Activated CD4-positive, alpha-beta T cell treated with anti-CD3 and anti-CD28 coated beads for 36 hours (primary cell): ENCODE data around the gene PCNT. TPM values are rescaled to one million over a fixed set of nuclear protein-coding genes. Genes with fewer than 3 reads are reported as not detected.

Source experiments
- ATAC-seq: fragments of 200-7000 bp; cut with Tn5 transposase; one replicate; pipeline ENCODE4 v1.10.0; 2021; ENCODE audit warnings: mild to moderate bottlenecking, moderate library complexity
- CTCF ChIA-PET: fragments of 350-600 bp; sonication (Branson Sonifier 250); formaldehyde crosslinking; loops from one replicate; lab custom pipeline; 2021; ENCODE audit warnings: antibody characterized with exemption; lab: Charles Lee
- POLR2A ChIA-PET: fragments of 350-600 bp; sonication (Branson Sonifier 250); formaldehyde crosslinking; loops from one replicate; lab custom pipeline; 2021; ENCODE audit warnings: antibody characterized with exemption, inconsistent platforms; lab: Charles Lee
- DNase-seq: peaks from one replicate; pipeline ENCODE4 v3.0.0-alpha.2; 2020
- H3K27ac Mint-ChIP-seq: one replicate; pipeline ENCODE4 v1.8.0; 2021; ENCODE audit warnings: mixed read lengths
- H3K27me3 Mint-ChIP-seq: one replicate; pipeline ENCODE4 v1.8.0; 2021; ENCODE audit warnings: mixed read lengths
- H3K36me3 Mint-ChIP-seq: one replicate; pipeline ENCODE4 v1.8.0; 2021; ENCODE audit warnings: low read depth, mixed read lengths
- H3K4me1 Mint-ChIP-seq: one replicate; pipeline ENCODE4 v1.8.0; 2021; ENCODE audit warnings: mixed read lengths
- H3K4me3 Mint-ChIP-seq: one replicate; pipeline ENCODE4 v1.8.0; 2021; ENCODE audit warnings: mild to moderate bottlenecking, moderate library complexity, mixed read lengths
- H3K9me3 Mint-ChIP-seq: one replicate; pipeline ENCODE4 v1.8.0; 2021; ENCODE audit warnings: low read depth, mixed read lengths
- intact Hi-C, 2 experiments: fragments of 100-400 bp; cut with DNase I in 1 of 2; cut with micrococcal nuclease in 1 of 2; formaldehyde crosslinking; loops; one replicate each; pipeline versions ENCODE4 v1.14.2 to v1.15.1; 2022 to 2024; cut with DNase I, micrococcal nuclease
- total RNA-seq, 2 experiments: library from RNA; stranded (reverse); gene quantifications; one replicate each; pipeline ENCODE4 v1.2.3, GENCODE V29; 2021

The PCNT gene
- total RNA-seq, 2 experiments from 2014 or later: 46.5 to 47.7 TPM

- CTCF ChIA-PET: interaction anchor here (0.7 kb wide), 1 partner anchor 97 kb away, joined by 3 read pairs; no protein-coding TSS in a partner anchor
- ATAC-seq: no peak
- Mint-ChIP-seq H3K36me3 (peaks cover 39% of the 10 kb centered on the region), H3K9me3 (no peaks in the 10 kb centered on the region), H3K27me3 (no peaks in the 10 kb centered on the region), H3K4me1 (peaks cover 29% of the 10 kb centered on the region), H3K4me3 (peak overlapping the region; percentile 95), H3K27ac (peak overlapping the region; percentile 94)
- intact Hi-C loops: loop anchor here (2.0 to 10.0 kb wide), 6 partner anchors 36 to 1250 kb away; partner anchors contain the start of genes ADARB1 (in 1 of the 2), DIP2A (in 1 of the 2), LSS (in 1 of the 2) and SLC19A1 (in 1 of the 2)
- DNase-seq: peak; percentile 51
- POLR2A ChIA-PET: interaction anchor here (0.6 to 0.9 kb wide), 3 partner anchors 37 to 93 kb away, joined by 3 to 7 read pairs (median 4); partner anchors contain the start of genes MCM3AP and YBEY
Observed at GRCh38 chr21:46322351-46323226, 1.4 kb upstream of the PCNT start.

GRCh38 chr21:46323227-46323709, 688 bp upstream of the PCNT start:
- POLR2A ChIA-PET: interaction anchor here (0.6 to 0.9 kb wide), 3 partner anchors 38 to 94 kb away, joined by 3 to 7 read pairs (median 4); partner anchors contain the start of genes MCM3AP and YBEY
- Mint-ChIP-seq H3K4me3 (peak overlapping the region; percentile 95), H3K27me3 (no peaks in the 10 kb centered on the region), H3K36me3 (peaks cover 44% of the 10 kb centered on the region), H3K9me3 (no peaks in the 10 kb centered on the region), H3K4me1 (peaks cover 30% of the 10 kb centered on the region), H3K27ac (peak overlapping the region; percentile 94)
- intact Hi-C loops: loop anchor here (2.0 to 10.0 kb wide), 6 partner anchors 36 to 1251 kb away; partner anchors contain the start of genes ADARB1 (in 1 of the 2), DIP2A (in 1 of the 2), LSS (in 1 of the 2) and SLC19A1 (in 1 of the 2)
- CTCF ChIA-PET: interaction anchor here (0.7 kb wide), 1 partner anchor 98 kb away, joined by 3 read pairs; no protein-coding TSS in a partner anchor
- ATAC-seq: no peak
- no peak for DNase-seq

- CTCF ChIA-PET: interaction anchor here (1.6 to 1.8 kb wide), 2 partner anchors 49 to 315 kb away, joined by 4 to 5 read pairs; no protein-coding TSS in a partner anchor
- peak; percentile 79 for ATAC-seq
- H3K27ac Mint-ChIP-seq: peak overlapping the region; percentile 94
- intact Hi-C loops: loop anchor here (1.0 to 10.0 kb wide), 14 partner anchors 38 to 1252 kb away; partner anchors contain the start of genes DIP2A (in 2 of the 2), LSS (in 2 of the 2), ADARB1 (in 1 of the 2) and COL6A1 (in 1 of the 2)
- peak; percentile 94 for DNase-seq
- H3K27me3 Mint-ChIP-seq: no peaks in the 10 kb centered on the region
- H3K4me3 Mint-ChIP-seq: peak overlapping the region; percentile 95
- H3K36me3 Mint-ChIP-seq: peaks cover 51% of the 10 kb centered on the region
- no peaks in the 10 kb centered on the region for H3K9me3 Mint-ChIP-seq
- H3K4me1 Mint-ChIP-seq: peaks cover 30% of the 10 kb centered on the region
- POLR2A ChIA-PET: no interaction called here
Observed at GRCh38 chr21:46324390-46325072, 575 bp downstream of the PCNT start.

- intact Hi-C loops: loop anchor here (2.0 to 10.0 kb wide), 3 partner anchors 100 to 352 kb away; partner anchors contain the start of genes DIP2A (in 1 of the 2) and LSS (in 1 of the 2)
- ChIA-PET CTCF (interaction anchor here (0.8 to 1.8 kb wide), 7 partner anchors 9 to 314 kb away, joined by 4 to 5 read pairs (median 4); no protein-coding TSS in a partner anchor), POLR2A (interaction anchor here (0.6 to 1.0 kb wide), 2 partner anchors 9 to 132 kb away, joined by 3 read pairs; no protein-coding TSS in a partner anchor)
- no peaks in the 10 kb centered on the region for H3K27me3 Mint-ChIP-seq
- ATAC-seq (no peak), DNase-seq (peak; percentile 67)
- H3K9me3 Mint-ChIP-seq: no peaks in the 10 kb centered on the region
- H3K36me3 Mint-ChIP-seq: peaks cover 50% of the 10 kb centered on the region
- H3K27ac Mint-ChIP-seq: peak overlapping the region; percentile 83
- peaks cover 29% of the 10 kb centered on the region for H3K4me1 Mint-ChIP-seq
- H3K4me3 Mint-ChIP-seq: peak overlapping the region; percentile 95
Observed at GRCh38 chr21:46325073-46325912, 1.3 kb downstream of the PCNT start.

- DNase-seq (no peak), ATAC-seq (no peak)
- Mint-ChIP-seq H3K4me3 (peak overlapping the region; percentile 95), H3K27me3 (no peaks in the 10 kb centered on the region), H3K36me3 (peaks cover 48% of the 10 kb centered on the region), H3K4me1 (peaks cover 22% of the 10 kb centered on the region), H3K9me3 (no peaks in the 10 kb centered on the region), H3K27ac (no peak overlapping the region)
- intact Hi-C loops: loop anchor here in 1 of 2 experiments (10.0 kb wide), 2 partner anchors 101 to 129 kb away; partner anchors contain the start of genes DIP2A and LSS
- CTCF ChIA-PET: interaction anchor here (0.6 to 1.8 kb wide), 8 partner anchors 8 to 314 kb away, joined by 3 to 5 read pairs (median 4); no protein-coding TSS in a partner anchor
- POLR2A ChIA-PET: interaction anchor here (1.0 kb wide), 1 partner anchor 132 kb away, joined by 3 read pairs; no protein-coding TSS in a partner anchor
Observed at GRCh38 chr21:46326110-46326703, 2.3 kb downstream of the PCNT start.

- CTCF ChIA-PET: no interaction called here
- H3K4me3 Mint-ChIP-seq: no peak overlapping the region
Observed at GRCh38 chr21:46327711-46328110, 3.8 kb downstream of the PCNT start.

GRCh38 chr21:46328151-46328550, 4.2 kb downstream of the PCNT start:
- DNase-seq: no peak

More at GRCh38 chr21:46327711-46328110, 3.8 kb downstream of the PCNT start:
- no peak for DNase-seq
- Mint-ChIP-seq H3K27ac (no peak overlapping the region), H3K4me1 (peaks cover 13% of the 10 kb centered on the region), H3K27me3 (no peaks in the 10 kb centered on the region), H3K9me3 (no peaks in the 10 kb centered on the region), H3K36me3 (peaks cover 43% of the 10 kb centered on the region)
- intact Hi-C loops: loop anchor here in 1 of 2 experiments (10.0 kb wide), 2 partner anchors 103 to 127 kb away; partner anchors contain the start of genes DIP2A and LSS
- ATAC-seq: no peak
- POLR2A ChIA-PET: no interaction called here

GRCh38 chr21:46329796-46330195, 5.8 kb downstream of the PCNT start:
- no peak for ATAC-seq

More at GRCh38 chr21:46328151-46328550, 4.2 kb downstream of the PCNT start:
- Mint-ChIP-seq H3K4me3 (no peak overlapping the region), H3K27me3 (no peaks in the 10 kb centered on the region), H3K36me3 (peaks cover 38% of the 10 kb centered on the region), H3K27ac (no peak overlapping the region), H3K4me1 (peaks cover 13% of the 10 kb centered on the region), H3K9me3 (no peaks in the 10 kb centered on the region)
- no peak for ATAC-seq
- CTCF ChIA-PET: no interaction called here
- intact Hi-C loops: loop anchor here in 1 of 2 experiments (10.0 kb wide), 2 partner anchors 103 to 127 kb away; partner anchors contain the start of genes DIP2A and LSS
- POLR2A ChIA-PET: no interaction called here

GRCh38 chr21:46334351-46335140, 10.6 kb downstream of the PCNT start:
- intact Hi-C loops: no loop called here
- POLR2A ChIA-PET: interaction anchor here (0.7 kb wide), 1 partner anchor 9 kb away, joined by 3 read pairs; no protein-coding TSS in a partner anchor
- CTCF ChIA-PET: interaction anchor here (1.2 kb wide), 1 partner anchor 9 kb away, joined by 4 read pairs; no protein-coding TSS in a partner anchor
- H3K4me3 Mint-ChIP-seq: no peak overlapping the region
- DNase-seq (no peak), ATAC-seq (no peak)
- peaks cover 49% of the 10 kb centered on the region for H3K36me3 Mint-ChIP-seq
- H3K4me1 Mint-ChIP-seq: no peaks in the 10 kb centered on the region
- H3K27ac Mint-ChIP-seq: no peak overlapping the region
- H3K27me3 Mint-ChIP-seq: no peaks in the 10 kb centered on the region
- no peaks in the 10 kb centered on the region for H3K9me3 Mint-ChIP-seq

More at GRCh38 chr21:46329796-46330195, 5.8 kb downstream of the PCNT start:
- ChIA-PET CTCF (no interaction called here), POLR2A (interaction anchor here (0.7 kb wide), 1 partner anchor 614 kb away, joined by 4 read pairs; no protein-coding TSS in a partner anchor)
- Mint-ChIP-seq H3K27ac (no peak overlapping the region), H3K36me3 (peaks cover 41% of the 10 kb centered on the region), H3K9me3 (no peaks in the 10 kb centered on the region), H3K27me3 (no peaks in the 10 kb centered on the region), H3K4me1 (peaks cover 13% of the 10 kb centered on the region), H3K4me3 (no peak overlapping the region)
- intact Hi-C loops: loop anchor here in 1 of 2 experiments (10.0 kb wide), 2 partner anchors 105 to 125 kb away; partner anchors contain the start of genes DIP2A and LSS
- no peak for DNase-seq
